ENCODE results near the gene PTPRT. TPM values are rescaled to one million over a fixed set of nuclear protein-coding genes. Genes with fewer than 3 reads are reported as not detected.

PTPRT gene
- total RNA-seq, 2 donors from 2014 or later, result not detected

DNA sequence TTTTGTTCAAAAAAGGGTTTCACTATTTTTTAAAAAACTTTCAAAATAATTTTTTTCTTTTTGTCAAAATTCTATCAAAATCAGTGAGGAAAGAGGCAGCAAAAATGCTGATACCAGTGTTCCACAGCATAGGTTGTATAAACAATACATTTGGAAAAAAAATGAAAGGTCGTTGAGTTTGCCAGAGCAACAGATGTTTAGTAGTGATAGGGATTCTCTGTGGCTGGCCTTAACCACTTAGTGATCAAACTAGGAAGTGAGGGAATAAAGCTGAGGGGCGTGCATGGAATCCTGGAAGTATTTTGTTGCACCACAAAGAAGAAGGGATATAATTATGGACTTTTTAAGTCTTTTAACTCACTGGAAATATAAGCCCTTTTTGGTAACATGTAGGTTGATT lies 1016.3 kb downstream of the PTPRT start:
- Histone ChIP-seq H3K4me3 (no peak overlapping the region), H3K27ac (no peak overlapping the region), H3K36me3 (no peaks in the 10 kb centered on the region), H3K9me3 (no peaks in the 10 kb centered on the region), H3K4me1 (ENCODE audit: control insufficient read depth in 1 of 2, low read depth in 2 of 2) (no peaks in the 10 kb centered on the region), H3K27me3 (replicated peaks; ENCODE audit: insufficient read depth) (no peaks in the 10 kb centered on the region)
- TF ChIP-seq CTCF (IDR thresholded peaks at IDR 0.05), result no peak
- ATAC-seq (ENCODE audit: insufficient number of reproducible peaks, low FRiP score, low read depth) (no peak), DNase-seq (ENCODE audit: low spot score) (no peak)

DNA sequence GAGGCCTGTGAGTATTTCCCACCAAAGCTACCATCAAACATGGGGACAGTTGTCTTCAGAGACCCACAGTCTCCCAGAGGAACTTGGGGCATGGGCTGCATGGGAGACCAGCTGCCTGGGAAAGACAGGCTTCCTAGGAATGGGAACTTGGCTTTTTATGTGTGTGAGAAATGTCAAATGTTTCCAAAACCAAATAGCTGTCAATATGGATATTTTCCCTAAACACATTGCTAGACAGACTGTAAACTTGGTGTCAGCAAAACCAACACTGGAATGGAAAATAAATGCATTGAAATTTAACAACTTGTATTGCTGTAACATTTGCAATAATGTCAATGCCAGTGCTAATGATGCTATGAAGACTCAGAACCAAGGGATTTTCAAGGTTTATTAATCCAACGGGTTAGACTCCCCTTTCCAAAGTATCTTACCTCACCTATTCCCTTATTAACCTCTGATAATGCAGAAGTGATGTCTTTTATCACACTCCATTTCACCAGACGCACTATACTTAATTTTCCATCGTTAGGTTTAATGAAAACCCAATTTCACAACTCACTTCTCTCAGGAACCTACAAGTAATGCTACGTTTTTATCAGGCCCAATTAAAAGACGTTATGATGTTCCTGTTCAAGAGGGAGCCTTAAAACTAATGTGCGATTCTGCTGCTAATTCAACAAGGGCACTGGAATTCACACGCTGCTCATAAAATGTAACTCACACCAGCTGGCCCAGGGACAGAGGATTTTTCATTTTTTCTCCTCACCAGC lies 1025.4 kb downstream of the PTPRT start:
- no peak for TF ChIP-seq CTCF (IDR thresholded peaks at IDR 0.05)
- DNase-seq (ENCODE audit: low spot score), result no peak
- Histone ChIP-seq H3K4me1 (ENCODE audit: control insufficient read depth in 1 of 2, low read depth in 2 of 2) (no peaks in the 10 kb centered on the region), H3K27ac (no peak overlapping the region), H3K4me3 (no peak overlapping the region), H3K36me3 (no peaks in the 10 kb centered on the region), H3K27me3 (replicated peaks; ENCODE audit: insufficient read depth) (no peaks in the 10 kb centered on the region), H3K9me3 (no peaks in the 10 kb centered on the region)
- no peak for ATAC-seq (ENCODE audit: insufficient number of reproducible peaks, low FRiP score, low read depth)

DNA sequence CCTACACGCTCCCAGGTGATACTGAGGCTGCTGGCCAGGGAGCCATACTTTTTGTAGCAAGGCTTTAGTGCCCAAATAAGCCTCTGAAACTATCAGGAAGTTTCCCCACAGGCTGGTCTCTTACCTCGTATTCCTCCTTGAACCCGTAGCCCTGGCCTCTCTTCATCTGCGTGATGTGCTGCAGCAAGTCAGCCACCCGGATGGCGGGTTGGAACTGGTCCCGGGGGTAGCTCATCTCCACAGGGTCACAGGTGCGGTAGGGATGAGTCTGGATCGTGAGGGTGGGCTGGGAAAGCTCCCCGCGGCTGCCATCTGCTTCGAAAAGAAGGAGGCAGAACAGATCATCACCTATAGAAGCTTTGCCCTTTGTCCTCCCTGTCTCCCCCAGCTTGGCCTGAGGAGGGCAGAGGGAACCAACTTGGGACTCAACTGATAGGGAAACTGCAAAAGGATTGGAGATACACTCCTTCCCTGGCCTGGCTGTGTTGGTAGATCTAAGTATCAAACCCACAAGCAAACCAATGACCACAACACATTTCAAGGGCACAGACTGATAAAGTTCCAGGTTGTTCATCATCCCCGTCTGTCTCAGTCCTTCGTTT lies 1028.4 kb downstream of the PTPRT start:
- no peak for ATAC-seq (ENCODE audit: insufficient number of reproducible peaks, low FRiP score, low read depth)
- Histone ChIP-seq H3K4me1 (ENCODE audit: control insufficient read depth in 1 of 2, low read depth in 2 of 2) (no peaks in the 10 kb centered on the region), H3K27me3 (replicated peaks; ENCODE audit: insufficient read depth) (no peaks in the 10 kb centered on the region), H3K36me3 (no peaks in the 10 kb centered on the region), H3K9me3 (no peaks in the 10 kb centered on the region), H3K4me3 (no peak overlapping the region), H3K27ac (no peak overlapping the region)
- DNase-seq (ENCODE audit: low spot score), result no peak
- no peak for TF ChIP-seq CTCF (IDR thresholded peaks at IDR 0.05)

GRCh38 chr20:42159808-42160207 lies 1029.9 kb downstream of the PTPRT start:
- no peak overlapping the region for H3K27ac ChIP-seq
- H3K36me3 ChIP-seq, result no peaks in the 10 kb centered on the region
- DNase-seq (ENCODE audit: low spot score) (no peak), ATAC-seq (ENCODE audit: insufficient number of reproducible peaks, low FRiP score, low read depth) (no peak)
- no peaks in the 10 kb centered on the region for H3K4me1 ChIP-seq (ENCODE audit: control insufficient read depth in 1 of 2, low read depth in 2 of 2)
- no peaks in the 10 kb centered on the region for H3K27me3 ChIP-seq (replicated peaks; ENCODE audit: insufficient read depth)
- no peaks in the 10 kb centered on the region for H3K9me3 ChIP-seq
- no peak for TF ChIP-seq CTCF (IDR thresholded peaks at IDR 0.05)
- H3K4me3 ChIP-seq, result no peak overlapping the region

DNA sequence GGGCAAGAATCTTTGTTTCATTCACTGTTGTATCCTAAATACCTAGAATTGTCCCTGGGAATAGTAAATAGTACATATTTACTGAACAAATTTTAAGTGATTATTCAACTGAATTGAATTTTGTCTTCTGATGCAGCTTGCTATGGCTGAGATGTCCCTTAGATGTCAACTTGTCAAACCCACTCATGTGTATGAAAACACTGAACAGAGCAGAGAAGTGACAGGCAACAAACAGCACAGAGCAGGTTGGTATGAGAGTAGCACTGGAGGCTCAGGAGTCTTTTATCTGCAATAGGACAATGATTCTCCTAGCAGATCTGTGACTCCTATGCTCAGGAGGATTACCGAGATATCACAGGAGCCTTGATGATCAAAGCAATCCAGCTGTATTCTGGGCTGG lies 1031.4 kb downstream of the PTPRT start:
- no peak for DNase-seq (ENCODE audit: low spot score)
- Histone ChIP-seq H3K27ac (no peak overlapping the region), H3K9me3 (no peaks in the 10 kb centered on the region), H3K4me1 (ENCODE audit: control insufficient read depth in 1 of 2, low read depth in 2 of 2) (no peaks in the 10 kb centered on the region), H3K27me3 (replicated peaks; ENCODE audit: insufficient read depth) (no peaks in the 10 kb centered on the region), H3K36me3 (no peaks in the 10 kb centered on the region), H3K4me3 (no peak overlapping the region)
- ATAC-seq (ENCODE audit: insufficient number of reproducible peaks, low FRiP score, low read depth), result no peak
- TF ChIP-seq CTCF (IDR thresholded peaks at IDR 0.05), result no peak
